ENCODE data around the gene F12.

The F12 gene

GRCh38 chr5:177409043-177409801 lies at the start of gene F12:
Gene F12 (minus strand): TSS chr5:177409564. CDS start chr5:177409527, 37 bp downstream.
- no peak for DNase-seq

DNA sequence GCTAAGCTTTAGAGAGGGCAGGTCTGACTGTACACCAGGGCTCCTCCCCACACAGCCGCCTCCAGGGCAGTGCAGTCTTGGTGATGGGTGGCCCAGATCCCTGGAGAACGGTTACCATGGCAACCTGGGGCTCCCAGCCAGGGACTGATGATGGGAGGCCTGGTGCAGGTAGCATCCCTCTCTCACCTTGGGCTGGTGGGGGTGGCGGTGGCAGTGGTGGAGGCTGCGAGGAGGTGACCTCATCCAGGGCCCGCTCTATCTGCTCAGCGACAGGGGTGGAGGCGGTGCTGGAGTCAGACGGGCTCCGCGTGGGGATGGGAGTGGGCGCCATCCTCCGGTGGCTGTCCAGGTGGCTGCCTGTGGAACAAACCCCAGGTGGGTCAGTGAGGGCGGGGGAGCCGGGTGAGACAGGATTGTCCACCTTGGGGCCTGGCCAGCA lies 49.6 kb upstream of the F12 start:
- peak in 1 of 2 experiments; percentile 15 for DNase-seq

DNA sequence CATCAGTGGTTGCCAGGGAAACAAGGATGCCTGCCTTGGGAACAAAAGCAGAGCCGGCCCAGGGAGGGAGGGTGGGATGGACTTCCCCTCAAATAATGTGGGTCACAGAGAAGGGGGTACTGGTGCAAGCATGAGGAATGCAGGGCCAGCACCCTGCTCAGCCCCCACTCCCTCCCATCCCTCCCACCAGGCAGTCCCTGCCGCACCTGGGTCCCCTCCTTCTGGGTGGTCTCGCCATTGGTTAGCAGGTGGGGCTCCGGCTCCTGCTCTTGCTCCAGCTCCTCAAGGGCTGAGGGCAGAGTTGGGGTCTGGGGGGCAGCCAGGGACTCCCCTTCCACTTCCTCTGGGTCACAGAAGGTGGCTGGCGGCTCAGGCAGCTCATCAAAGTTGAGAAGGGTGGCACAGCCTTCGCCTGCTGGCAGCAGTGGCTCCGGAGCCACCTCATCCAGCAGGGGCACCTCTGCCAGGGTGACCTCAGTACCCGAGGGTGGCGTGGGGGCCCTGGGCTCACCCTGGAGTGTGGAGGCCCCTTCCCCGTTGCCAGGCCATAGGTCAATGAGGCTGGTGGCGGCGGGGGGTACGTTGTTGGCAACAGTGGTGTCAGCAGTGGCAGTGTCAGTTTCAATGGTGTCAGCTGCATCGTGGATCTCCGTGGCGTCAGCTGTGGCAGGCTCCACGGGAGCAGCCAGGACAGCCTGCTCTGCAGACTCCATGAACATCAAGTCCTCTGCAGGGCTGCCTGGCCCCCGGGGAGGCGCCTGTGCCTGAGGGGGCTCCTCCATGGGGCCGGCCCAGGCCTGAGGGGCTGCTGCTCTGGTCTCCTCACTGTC lies 48.7 kb upstream of the F12 start:
- DNase-seq: no peak

DNA sequence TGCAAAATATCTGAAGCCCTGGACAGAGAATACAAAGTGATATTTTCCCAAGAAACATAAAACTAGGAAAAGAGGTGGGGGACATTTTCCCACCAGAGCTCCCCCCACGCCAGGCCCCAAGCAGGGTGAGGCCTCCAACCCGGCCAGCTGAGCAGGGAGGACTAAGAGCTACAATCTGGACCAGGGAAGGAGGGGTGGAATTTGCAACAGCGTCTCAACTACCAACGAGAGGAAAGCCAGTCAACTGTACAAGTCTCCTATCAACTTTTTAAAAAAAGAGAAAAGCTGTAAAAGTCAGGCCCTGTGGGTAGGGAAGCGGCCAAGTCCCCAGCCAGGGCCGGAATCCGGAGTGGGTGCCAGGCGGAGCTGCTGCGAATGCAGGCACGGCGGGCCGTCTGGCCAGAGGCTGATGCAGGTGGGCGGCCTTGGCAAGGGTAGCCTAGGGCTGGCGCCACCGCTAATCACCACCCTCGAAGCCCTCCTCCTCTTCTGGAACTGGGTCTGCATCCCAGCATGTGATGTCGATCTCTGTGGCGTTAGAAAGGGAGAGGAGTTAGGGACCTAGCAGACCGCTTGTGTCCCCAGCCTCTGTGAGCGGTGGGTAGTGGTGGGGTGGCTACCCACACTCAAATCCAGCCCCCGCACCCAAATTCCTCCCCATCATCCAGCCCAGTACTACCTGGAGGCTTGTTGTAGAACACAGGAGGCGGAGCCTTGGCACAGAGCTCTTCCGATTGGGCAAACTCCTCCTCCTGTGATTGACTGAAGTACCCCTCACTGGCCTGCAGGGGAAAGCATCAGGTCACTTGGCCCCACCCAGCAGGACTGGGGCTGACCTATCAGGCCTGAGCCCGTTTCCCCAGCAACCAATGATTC lies 47.9 kb upstream of the F12 start:
- DNase-seq: peak; percentile 87 to 94

DNA sequence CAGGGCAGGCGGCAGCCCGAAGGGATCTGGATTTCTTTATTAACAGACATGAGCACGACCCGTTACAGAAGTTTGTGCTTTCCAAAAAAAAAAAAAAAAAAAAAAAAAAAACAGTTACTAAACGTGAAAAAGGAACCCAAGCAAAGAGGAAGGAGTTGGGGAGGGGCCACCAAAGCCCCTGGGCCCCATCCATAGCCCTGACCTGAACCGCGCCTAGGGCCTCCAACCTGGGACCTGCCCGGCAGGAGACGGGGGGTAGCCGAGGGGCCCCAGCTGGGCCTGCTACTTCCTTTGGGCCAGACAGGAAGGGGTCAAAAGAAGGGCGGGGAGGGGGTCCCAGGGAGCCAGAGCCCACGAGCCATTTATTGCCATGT lies 47.2 kb upstream of the F12 start:
- no peak for DNase-seq

- DNase-seq: peak; percentile 89 to 93
These were observed 46.6 kb upstream of the F12 start for GRCh38 chr5:177455661-177456590.

- peak; percentile 85 to 92 for DNase-seq
These were observed 45.8 kb upstream of the F12 start for GRCh38 chr5:177455036-177455660.

DNA sequence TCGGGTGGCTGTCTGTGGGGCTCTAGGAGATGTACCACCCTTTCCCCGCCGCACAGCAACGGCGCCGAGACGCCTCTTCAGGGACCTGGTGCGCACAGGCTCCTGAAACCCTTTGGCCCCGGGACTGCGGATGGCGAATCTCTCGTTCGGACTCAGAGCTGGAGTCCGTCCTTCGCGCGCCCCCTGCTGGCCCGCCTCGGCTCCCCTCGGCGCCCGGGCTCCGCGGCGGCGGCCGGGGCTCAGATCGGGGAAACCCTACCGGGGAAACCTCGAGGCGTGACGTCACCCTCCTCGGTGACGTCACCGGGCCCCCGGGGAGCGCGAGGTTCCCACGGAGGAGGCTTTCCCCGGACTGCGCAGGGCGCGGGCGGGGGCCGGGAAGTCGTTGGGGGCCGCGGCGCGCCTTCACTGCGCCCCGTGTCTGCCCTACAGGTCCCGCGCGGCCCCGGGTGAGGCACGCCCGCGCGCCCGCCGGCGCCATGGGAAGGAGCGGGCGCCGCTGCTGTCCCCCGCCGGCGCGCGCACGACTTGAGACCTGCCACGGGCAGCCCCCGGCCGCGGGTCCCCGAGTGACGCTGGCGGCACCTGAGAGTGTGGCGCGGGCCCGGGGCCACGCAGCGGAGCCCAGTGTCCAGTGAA lies 45.2 kb upstream of the F12 start:
- peak; percentile 88 to 90 for DNase-seq

- peak; percentile 47 to 69 for DNase-seq
These were observed 44.6 kb upstream of the F12 start for GRCh38 chr5:177453852-177454396.

DNA sequence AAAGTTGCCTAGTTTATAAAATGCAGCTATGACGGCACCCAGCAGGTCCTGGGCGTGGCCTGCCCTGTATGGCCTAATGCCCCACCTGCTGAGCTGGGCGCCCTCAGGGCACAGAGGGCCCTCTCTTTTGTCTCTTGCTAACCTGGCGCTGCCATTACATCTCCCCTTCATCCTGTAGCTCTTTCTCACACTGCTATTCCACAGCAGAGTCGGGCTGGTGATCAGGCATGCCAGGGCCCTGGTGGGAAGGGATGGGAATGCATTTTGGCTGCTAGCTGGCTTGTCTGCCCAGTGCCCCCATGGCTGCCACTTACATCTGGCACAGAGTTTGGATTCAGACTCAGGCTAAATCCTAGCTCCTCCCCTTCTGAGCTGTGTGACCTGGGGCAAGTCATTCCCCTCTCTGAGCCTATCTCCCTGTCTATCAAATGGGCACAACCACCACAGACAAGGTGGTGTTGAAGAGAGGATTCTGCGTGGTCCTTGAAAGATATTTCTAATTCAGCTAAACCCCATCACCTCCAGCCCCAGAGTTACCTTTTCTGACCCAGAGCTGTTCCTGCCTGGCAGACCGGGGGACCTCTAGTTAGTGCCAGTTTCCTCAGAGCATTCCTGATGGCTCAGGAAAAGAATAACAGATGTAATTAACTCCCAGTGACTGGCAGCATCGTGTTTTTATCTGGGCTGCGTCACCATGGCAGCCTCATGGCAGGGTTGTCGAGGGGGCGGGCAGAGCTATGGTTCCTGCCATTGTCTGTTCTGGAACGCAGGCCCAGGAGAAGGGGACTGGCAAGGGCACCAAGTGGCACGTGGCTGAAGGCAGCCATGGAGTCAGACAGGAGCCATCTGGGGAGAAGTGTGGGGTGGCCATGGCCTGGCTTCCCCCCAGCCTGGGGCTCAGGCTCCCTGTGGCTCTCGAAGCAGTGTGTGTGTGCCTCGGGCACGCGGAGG lies 43.6 kb upstream of the F12 start:
- DNase-seq: peak; percentile 51 to 64

GRCh38 chr5:177450667-177451424 lies 41.5 kb upstream of the F12 start:
- no peak for DNase-seq

- DNase-seq: no peak
These were observed 40.0 kb upstream of the F12 start for GRCh38 chr5:177449140-177450061.

GRCh38 chr5:177448244-177448950 lies 39.0 kb upstream of the F12 start:
- no peak for DNase-seq

DNA sequence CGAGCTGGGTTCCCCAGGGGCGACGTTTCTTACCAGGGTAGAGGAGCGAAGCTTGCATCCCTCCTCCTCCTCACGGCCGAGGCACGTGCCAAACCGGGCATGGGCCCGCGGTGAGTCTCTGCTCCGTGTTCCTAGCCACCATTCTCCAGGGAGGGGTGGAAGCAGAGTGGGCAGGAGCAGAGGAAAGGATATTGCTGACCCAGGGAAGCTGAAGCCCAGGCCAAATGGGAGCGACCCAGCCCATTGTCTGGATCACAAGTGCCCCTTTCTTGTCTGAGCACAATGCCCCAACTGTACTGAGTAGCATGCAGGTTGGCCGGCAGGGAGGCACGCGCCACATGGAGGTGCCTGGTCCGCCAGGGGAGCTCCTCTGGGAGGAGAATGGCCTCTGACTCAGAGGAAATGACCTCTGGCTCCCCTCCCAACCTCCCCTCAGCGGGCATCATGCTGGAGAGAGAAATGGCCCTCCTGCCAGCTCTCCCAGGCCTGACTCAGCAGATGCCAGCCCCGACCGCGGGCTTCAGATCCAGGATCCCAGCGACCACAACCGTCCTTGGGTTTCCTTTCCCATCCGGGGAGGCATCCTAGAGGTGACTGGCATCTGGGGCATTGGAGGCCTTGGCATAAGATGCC lies 38.4 kb upstream of the F12 start:
- DNase-seq: peak; percentile 32 to 60

GRCh38 chr5:177447066-177447610 lies 37.8 kb upstream of the F12 start:
- DNase-seq: peak; percentile 73 to 83

All from NCI-H2081 (cell line).